HG03103 (cell line): ENCODE measurements around the gene TREH.

Experiments used
- ATAC-seq: cut with Tn5 transposase; IDR thresholded peaks from one replicate; pipeline ENCODE4 v1.9.1; 2021; ENCODE audit warnings: low read depth; ENCODE audit not compliant: unreplicated experiment

Gene TREH

DNA sequence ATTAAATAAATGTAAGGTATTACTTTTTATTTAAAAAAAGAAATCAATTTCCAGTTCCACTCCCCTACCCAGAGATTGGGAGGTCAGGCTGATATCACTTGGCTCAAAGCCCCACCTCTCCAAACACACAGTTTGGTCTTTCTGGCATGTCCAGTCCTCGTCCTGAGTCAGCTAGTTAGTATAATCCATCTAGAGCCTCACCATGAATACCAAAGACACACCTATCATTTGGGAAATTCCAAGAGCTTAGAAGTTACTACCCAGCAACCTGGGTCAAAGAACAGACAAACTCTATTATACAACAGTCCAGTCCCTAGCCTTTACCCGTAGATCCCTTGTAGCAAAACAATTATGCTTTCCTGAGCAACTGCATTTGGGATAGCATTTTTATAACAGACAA, 9.4 kb downstream of the TREH start:
- no peak for ATAC-seq

DNA sequence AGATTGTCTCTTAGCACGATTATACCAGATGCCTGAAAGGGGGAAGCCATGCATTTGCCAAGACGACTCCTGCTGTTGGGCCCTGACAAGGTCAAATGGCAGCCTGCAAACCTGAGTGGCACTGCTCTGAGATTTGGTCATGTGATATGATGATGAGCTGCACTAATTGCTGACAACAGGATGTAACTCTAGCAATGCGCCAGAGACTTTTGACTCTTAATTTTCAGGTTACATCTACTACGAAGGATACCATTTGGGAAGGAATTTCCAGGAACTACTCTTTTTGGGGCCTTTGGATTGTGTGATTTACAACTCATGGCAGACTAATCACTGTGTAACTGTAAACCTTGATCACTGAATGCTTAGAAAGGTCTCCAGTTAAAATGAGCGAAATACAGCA, 13.1 kb downstream of the TREH start:
- ATAC-seq, result no peak

DNA sequence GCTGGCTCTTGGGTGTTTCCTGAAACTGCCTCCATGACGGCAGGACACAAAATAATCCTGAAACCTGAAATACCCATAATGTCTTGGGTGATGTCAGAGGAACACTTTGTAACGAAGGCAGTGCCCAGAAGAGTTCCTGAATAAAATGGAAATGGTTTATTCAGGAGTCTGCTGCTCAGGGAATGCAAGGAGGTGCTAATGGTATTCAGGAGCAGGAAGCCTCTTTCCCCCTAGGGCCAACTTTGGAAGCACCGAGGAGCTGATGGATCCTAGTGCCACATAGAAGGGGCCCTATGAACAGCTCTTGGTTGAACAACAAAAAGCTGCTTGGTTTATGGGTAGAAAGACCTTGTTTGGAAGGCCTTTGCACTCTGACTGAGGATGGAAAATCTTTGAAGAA, 15.5 kb downstream of the TREH start:
- no peak for ATAC-seq

GRCh38 chr11:118663381-118663780, 16.1 kb downstream of the TREH start:
- no peak for ATAC-seq

DNA sequence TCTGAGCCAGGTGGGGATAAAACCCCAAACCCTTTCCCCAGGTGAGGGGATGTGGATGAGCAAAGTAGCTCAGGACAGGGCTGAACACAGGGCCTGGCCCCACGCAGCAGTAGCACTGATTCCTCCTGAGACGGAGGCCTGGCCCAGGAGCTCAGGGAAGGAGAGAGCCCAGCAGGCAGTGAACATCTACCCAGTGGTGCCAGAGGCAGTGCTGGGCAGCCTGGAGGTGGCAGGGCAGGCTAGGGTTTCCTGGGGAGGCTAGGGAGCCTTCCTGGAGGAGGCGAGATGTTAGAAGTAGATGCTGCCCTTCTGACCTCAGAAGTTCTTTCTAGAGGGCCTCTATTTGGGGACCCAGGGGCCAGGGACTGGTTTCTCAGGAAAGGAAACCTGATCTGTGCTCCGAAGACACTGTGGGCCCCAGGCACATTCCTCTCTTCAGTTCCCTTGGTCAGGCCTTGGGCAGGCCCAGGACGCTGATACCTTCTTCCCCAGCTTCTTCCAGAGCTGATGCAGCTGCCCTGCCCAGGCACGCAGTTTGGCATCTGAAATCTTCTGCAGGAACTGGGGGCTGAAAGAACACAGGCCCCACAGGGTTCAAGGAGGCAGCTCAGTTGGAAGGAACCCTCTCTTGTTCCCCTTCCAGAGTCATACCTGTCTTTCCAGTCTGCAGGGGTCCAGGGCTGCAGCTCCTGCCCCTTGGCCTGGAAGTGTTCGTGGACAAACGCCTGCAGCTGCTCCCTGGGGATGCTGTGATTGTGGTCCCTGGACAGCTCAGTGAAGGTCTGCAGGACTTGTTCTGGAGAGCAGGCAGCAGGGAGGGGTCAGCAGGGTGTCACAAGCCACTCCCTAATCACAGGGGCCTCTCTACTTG, 16.8 kb downstream of the TREH start:
- ATAC-seq, result no peak

DNA sequence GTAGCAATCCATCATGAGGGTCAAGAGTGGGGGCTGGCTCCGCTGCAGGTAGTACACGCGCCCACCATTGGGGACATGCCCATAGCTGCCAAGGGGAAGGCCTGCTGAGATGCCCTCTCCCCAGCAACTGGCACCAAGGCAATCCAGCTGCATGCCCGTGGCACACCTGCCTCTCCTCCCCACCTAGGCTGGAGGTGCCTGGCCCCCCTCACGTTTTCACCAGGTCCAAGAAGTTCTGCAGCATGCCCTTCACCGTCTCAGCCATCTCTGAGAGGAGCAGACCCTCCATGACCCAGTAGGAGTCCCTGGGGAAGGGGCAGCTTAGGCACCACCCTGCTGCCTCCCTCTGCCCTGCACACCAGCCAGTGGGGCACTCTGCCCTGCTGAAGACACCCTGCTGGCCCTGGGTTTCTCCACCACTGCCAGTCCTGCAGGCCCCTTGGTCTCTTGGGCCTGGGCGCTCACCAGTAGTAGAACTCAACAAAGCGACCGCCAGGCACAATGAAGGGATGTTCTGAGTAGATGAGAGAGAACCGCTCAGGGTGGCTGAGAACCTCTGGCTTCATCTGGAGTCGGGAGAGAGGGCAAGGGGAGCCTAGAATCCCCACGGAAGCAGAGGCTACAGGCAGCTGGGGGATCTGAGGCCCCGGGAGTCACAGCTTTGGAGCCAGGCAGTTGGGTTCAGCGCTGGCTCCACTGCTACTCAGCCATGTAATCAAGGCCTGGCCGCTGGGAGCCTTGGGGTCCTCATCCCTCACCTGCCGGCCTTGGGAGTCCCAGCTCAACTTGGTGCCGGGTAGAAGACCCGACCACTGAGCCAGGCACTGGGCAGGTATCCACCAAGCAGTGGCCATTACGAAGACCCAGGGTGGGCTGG, 17.8 kb downstream of the TREH start:
- ATAC-seq, result no peak

DNA sequence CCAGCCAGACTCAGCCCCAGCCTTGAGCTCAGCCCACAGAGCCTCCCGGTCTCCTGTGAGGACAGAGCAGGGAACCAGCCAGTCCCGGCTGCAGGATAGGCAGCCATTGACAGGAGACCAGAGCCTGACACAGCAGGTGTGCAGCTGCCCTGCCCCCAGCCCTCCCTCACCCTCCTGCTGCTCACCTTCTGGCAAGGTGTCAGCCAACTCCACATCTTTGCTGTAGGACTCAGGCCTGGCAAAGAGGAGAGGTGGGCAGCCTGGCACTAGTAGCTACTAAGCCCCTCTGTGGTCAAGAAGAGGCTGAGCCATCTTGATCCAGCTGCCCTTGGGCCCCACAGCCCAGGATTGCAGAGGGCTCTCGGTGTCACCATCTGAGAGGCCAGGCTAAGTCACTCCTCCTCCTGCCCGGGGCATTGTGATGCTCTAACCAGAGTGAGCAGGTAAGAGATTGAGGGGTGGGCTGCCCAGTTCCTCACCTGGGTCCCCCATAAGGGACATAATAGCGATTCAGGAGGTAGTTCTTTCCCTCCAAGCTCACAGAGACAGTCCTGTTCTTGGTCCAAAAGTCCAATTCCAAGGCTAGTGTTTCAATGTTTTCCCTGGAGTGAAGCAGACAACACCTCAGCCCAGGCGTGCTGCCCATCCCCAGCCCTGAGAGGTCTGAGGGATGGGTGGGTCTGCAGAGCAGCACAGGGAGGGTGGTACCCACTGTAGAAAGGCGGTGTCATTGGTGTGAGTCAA, 18.6 kb downstream of the TREH start:
- no peak for ATAC-seq

DNA sequence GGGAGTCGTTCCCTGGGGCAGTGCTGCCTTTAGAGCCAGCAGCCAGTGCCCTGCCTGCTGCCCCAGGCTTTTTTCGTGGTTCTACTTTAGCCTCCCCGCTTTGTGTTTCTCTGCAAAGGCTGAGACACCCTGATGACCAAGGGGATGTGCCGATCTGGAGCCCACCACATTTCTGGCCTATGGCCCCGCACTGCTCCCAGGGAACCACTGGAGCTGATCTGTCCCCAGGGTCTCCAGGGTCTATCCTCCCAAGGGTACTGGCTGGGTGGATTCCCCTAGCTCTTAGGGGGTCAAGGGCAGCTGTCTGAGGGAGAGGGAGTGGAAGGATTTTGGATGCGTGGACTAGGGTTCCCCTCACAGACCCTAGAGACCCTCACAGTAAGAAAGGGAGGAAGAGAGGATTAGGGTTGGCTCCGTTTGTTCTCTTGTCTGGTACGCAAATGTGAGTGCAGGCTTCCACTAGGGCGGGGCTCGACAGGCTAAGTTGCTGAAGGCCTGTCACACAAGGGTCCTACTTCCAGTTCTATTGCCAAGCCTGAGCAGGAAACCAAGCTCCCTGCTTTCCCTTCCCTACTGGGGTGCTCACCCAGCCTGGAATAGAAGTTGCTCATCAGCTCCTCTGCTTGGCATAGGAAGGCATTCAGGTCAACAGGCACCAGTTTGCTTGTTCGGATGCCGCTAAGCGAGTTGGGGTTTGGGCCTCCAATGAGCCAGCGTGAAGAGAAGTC, 19.3 kb downstream of the TREH start:
- no peak for ATAC-seq

DNA sequence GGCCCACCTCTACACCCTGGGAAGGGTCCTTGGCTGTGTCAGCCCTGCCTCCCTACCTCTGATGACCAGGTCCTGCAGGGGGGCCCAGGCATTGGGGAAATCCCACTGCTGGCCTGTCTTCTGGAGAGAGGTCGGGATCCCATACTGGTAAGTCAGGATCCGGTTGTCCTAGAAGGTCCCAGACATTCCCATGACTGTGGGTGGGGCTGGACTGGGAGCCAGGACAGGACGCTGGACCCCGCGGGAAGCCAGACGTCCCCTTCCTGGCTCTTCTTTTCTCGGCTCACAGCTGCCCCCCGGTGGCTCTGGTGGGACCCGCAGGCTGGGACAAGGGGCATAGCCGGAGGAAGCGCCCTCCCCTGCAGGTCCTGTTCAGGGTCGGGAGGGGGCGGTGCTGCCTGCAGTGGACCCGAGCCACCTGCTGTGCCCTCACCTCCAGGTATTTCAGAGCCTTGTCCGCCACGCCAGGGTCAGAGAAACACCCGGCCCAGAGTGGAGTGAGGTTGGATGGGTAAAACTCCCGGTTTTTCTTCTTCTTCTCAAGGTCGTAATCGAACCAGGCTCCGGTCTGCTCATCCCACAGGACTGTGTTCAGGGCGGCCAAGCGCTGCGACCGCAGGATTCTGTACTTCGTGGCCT, 20.0 kb downstream of the TREH start:
- ATAC-seq, result peak; percentile 82

DNA sequence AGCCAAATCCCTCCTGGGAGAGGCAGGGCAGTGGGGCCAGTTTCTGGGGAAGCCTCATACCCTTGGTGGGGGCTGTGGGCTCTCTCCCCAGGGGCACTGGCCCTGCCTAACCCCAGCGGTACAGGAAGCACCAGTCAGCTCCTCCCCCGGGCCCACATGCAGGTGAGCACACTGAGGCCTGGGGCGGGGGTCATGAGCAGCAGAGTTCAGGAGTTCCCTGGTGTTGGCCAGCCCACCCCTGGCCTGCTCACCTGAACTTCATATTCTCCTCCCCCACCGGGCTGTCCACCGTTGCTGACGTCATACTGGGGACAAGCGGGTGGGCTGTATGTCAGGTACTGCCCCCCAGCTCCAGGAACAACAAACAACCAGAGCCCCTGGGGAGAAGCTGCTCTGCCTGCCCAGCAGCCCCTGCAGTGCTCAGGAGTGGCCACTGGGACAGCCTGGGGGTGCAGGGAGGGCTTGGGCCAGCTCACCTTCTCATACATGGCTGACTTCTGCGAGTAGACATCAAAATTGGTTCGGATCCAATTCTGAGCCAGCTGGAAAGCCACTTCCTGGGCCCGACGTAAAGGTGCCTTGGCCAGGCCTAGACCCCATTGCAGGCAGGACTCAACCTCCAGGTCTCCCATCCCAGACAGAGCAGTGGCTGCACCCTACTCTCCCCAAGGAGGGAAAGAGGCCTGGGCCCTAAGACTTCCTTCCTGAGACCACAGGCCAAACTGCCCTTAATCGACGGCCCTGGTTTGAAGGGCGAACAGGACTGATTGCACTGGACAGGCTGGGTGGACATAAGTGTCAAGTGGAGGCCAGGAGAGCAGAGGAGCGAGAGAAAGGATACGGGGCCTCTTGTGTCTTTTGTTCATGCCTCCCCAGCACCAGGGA, 20.8 kb downstream of the TREH start:
- no peak for ATAC-seq

DNA sequence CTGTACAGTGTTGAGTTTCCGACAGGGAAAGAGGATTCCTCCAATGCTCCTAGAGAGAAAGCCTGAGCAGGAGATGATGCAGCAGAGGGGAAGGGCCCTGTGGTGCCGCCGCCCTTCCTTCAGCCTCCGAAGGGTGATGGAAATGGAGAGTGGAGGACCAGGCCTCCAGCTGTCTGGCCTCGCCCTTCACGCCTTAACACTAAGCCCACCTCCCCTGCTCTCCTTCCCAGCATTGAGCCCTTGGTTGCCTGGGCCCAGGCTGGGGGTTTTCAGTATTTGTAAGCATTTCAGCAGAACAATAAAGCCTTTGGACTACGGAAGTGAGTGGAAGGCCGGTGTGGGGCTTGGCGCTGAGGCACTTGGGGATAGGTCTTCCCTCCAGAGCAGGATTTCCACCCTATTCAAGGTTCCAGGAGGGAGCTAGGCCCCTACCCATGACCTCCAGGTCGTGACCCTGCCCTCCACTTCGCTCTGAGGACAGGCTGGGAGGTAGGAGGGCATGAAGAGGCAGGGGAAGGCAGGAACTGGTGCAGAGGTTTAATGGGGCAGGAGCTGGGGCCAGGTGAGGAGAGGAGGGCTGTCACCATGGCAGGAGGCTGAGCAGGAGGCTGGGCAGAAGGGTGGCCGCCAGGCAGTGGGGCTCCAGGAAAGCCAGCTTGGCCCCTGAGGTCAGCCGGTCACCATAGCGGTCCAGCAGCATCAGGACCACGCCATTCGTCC, 21.6 kb downstream of the TREH start:
- no peak for ATAC-seq

DNA sequence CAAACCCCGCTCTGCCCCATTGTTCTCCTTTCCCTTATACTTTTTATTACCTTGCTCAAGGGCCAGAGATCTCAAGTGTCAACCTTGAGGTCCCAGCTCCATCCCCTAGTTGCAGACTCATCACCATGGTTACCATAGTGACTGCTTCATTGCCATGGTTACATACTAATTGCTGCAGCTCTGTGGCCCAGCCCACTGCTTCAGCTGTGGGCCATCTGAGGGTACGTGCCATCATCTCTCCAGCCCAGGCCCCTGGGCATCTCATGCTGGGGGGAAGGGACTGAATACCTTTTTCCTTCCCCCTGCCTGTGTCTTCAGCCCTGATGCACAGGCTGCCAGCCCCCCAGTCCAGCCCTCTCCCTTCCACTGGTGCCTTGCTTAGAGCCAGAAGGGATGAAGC, 22.2 kb downstream of the TREH start:
- ATAC-seq, result no peak

DNA sequence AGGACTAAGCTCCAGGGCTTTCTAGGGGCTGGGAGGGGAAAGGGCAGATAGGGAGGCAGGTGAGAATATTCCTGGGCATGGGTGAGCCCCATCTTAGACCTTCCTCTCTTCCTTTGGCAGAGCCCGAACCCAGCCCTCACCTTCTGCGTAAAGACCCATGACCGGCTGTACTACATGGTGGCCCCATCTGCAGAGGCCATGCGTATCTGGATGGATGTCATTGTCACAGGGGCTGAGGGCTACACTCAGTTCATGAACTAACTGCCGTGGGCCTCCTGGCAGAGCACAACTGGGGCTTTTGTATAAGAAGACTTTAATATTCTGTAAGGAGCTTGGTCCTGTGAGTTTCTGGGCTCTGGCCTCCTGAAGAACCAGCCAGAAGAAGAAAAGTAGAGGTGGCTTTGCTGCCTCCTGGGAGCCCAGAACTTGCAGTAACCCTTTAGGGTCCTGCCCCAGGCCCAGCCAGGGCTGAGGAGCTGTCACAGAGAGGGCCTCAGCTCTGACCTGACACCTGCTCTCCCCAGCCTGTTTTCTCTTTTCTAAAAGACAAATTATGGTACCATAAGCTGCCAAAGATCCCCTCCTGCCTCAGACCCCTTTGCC, 22.8 kb downstream of the TREH start:
- ATAC-seq, result no peak

DNA sequence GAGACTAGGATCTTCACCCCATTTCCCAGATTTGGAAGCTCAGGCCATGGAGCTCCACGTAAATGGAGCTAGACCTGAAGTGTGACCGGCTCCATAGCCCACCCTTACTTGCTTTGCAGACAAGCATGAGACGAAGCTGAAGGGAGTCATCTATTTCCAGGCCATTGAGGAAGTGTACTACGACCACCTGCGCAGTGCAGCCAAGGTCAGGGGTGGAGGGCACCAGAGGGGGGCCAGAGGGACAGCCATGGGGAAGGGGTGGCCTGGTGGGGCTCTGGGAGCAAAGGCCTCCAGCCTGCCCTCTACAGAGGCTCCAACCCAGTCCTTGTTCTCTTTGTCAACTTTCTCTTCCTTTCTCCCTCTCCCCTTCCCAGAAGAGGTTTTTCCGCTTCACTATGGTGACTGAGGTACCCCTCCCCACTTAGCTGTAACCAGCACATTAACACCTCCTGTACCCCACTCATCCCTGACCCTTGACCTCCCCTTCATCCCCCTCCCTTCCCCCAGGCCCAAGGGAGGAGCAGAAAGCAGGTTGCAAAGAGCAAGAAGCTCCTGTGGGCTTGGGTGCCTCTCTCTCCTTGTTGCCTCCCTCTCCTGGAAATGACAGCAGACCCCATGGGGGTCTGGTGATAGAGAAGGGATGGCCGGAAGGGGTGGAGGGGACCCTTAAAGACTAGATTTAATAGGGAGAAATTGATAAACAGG, 23.8 kb downstream of the TREH start:
- no peak for ATAC-seq

DNA sequence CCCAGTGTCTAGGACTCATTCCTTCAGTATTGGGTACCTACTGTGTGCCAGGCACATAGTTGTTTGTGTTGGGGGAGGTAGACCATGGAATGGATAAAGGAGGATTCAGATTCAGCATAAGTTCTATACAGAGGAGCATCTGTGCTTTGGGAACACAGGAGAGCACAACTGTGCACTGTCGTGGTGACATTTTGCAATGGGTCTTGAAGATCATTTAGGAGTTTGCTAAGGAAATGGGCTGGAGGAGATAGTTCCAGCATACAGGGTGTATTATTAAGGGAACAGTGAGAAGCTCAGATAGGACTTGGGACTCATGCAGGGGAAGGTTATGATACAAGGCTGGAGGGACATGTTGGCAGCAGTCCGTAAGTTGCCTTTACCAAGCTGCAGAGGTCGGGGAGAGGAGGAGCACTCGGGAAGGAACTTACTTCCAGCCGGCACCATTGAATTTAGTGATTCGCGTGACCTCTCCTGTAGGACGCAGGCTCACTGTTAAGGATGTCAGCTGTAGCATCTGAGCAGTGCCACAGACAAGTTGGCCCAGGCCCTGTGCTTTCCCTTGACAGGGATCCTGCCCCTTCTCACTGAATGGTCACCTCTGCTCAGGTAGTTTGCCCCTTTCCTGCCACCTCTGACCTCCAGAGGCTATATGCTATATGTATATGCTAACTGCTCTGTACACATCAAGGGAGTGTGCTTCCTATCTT, 25.6 kb downstream of the TREH start:
- ATAC-seq, result no peak

GRCh38 chr11:118652681-118653181, 26.7 kb downstream of the TREH start:
- no peak for ATAC-seq
